Endothelial cell of umbilical vein (primary cell): ENCODE data around the gene OR2Z1. TPM values are rescaled to one million over a fixed set of nuclear protein-coding genes. Genes with fewer than 3 reads are reported as not detected.

ENCODE experiments used
- BruUV-seq: library from RNA; stranded (reverse); fragments of 400-500 nt; replicated peaks from 2 replicates; lab custom pipeline; 2021; lab: Mats Ljungman, UMichigan
- CTCF ChIA-PET: fragments of 300-600, 350-600 bp; sonication (Branson Sonifier 250); formaldehyde crosslinking; loops from one replicate; lab custom pipeline; 2021; ENCODE audit warnings: antibody characterized with exemption, inconsistent platforms; lab: Charles Lee
- POLR2A ChIA-PET: fragments of 300-600, 350-600 bp; sonication (Branson Sonifier 250); formaldehyde crosslinking; loops from one replicate; lab custom pipeline; 2021; ENCODE audit warnings: antibody characterized with exemption, inconsistent platforms; lab: Charles Lee
- DNase-seq: peaks from one replicate; pipeline ENCODE4 v3.0.0-alpha.2; 2011; ENCODE audit warnings: low read depth, low spot score
- FAIRE-seq: peaks from 2 replicates; lab custom pipeline; 2011; peaks lifted over from hg19 to GRCh38; lab: Jason Lieb, UNC
- H2AFZ ChIP-seq: 2 replicates; pipeline ENCODE4 v1.6.0; 2012; ENCODE audit warnings: low read depth, low read length, control low read depth, inconsistent platforms
- H3K27ac ChIP-seq: 2 replicates; pipeline ENCODE4 v1.5.1; 2011; ENCODE audit warnings: low read depth, mild to moderate bottlenecking, control low read depth, low read length, moderate library complexity; ENCODE audit not compliant: insufficient read depth
- H3K27me3 ChIP-seq, 2 experiments: 2 replicates each; pipeline versions ENCODE4 v1.6.0 to v1.6.1; 2011; ENCODE audit warnings: low read length in 2 of 2, mixed read lengths in 1 of 2; ENCODE audit not compliant: control insufficient read depth in 2 of 2, insufficient read depth in 2 of 2
- H3K36me3 ChIP-seq, 2 experiments: 2 replicates in 1 of 2; 3 replicates in 1 of 2; pipeline ENCODE4 v1.5.1; 2011; ENCODE audit warnings: low read length in 2 of 2, mild to moderate bottlenecking in 1 of 2, moderate library complexity in 1 of 2; ENCODE audit not compliant: control insufficient read depth in 2 of 2, insufficient read depth in 2 of 2; ENCODE audit errors: extremely low read depth in 1 of 2
- H3K4me1 ChIP-seq: 3 replicates; pipeline ENCODE4 v1.5.1; 2011; ENCODE audit warnings: mild to moderate bottlenecking, low read length; ENCODE audit not compliant: control insufficient read depth, insufficient read depth; ENCODE audit errors: extremely low read depth
- H3K4me2 ChIP-seq: 2 replicates; pipeline ENCODE4 v1.6.1; 2011; ENCODE audit warnings: low read length, control low read depth, mixed read lengths; ENCODE audit not compliant: insufficient read depth
- H3K4me3 ChIP-seq, 3 experiments: fragments of 200-600 bp in 1 of 3; sonication (generic), shearing (Covaris generic) in 1 of 3; replicated peaks in 1 of 3; 2 replicates each; pipeline ENCODE4 v1.5.1; 2011 to 2016; ENCODE audit warnings: control low read depth in 3 of 3, low read length in 3 of 3, mild to moderate bottlenecking in 2 of 3, inconsistent platforms in 1 of 3, low read depth in 1 of 3, moderate library complexity in 1 of 3; ENCODE audit not compliant: insufficient read depth in 1 of 3
- H3K79me2 ChIP-seq: 2 replicates; pipeline ENCODE4 v1.6.0; 2012; ENCODE audit warnings: low read length, inconsistent platforms; ENCODE audit not compliant: control insufficient read depth, insufficient read depth
- H3K9ac ChIP-seq: replicated peaks from 2 replicates; pipeline ENCODE3; 2011; ENCODE audit warnings: low read length, control low read depth; ENCODE audit not compliant: insufficient read depth; ENCODE audit errors: extremely low read depth
- H3K9me1 ChIP-seq: replicated peaks from 3 replicates; pipeline ENCODE4 v1.6.0; 2011; ENCODE audit warnings: mild to moderate bottlenecking, low read length; ENCODE audit not compliant: control insufficient read depth, insufficient read depth; ENCODE audit errors: extremely low read depth
- H3K9me3 ChIP-seq: replicated peaks from 2 replicates; pipeline ENCODE4 v1.5.1; 2012; ENCODE audit warnings: low read length, inconsistent platforms; ENCODE audit not compliant: control insufficient read depth, insufficient read depth
- H4K20me1 ChIP-seq: replicated peaks from 2 replicates; pipeline ENCODE3; 2011; ENCODE audit warnings: mild to moderate bottlenecking, low read length; ENCODE audit not compliant: control insufficient read depth, insufficient read depth; ENCODE audit errors: extremely low read depth
- CTCF ChIP-seq, 2 donors: IDR thresholded peaks; 1 replicate in 1 of 2; 2 replicates in 1 of 2; pipeline ENCODE4 v1.5.1; 2011; ENCODE audit warnings: low read length in 2 of 2, mild to moderate bottlenecking in 2 of 2, moderate library complexity in 2 of 2, control low read depth in 1 of 2, inconsistent platforms in 1 of 2, low read depth in 1 of 2; ENCODE audit not compliant: insufficient read depth in 1 of 2; ENCODE audit errors: extremely low read depth in 1 of 2
- EZH2 ChIP-seq: IDR thresholded peaks from 2 replicates; pipeline ENCODE4 v1.6.1; 2012; ENCODE audit warnings: borderline replicate concordance, low read depth, mild to moderate bottlenecking, moderate library complexity, low read length, inconsistent platforms; ENCODE audit not compliant: severe bottlenecking
- FOS ChIP-seq: IDR thresholded peaks from 2 replicates; pipeline ENCODE4 v1.6.1; 2011; ENCODE audit warnings: mild to moderate bottlenecking, low read length, moderate library complexity, borderline replicate concordance; ENCODE audit not compliant: insufficient read depth
- GATA2 ChIP-seq: IDR thresholded peaks from 2 replicates; pipeline ENCODE4 v1.7.0; 2011; ENCODE audit warnings: low read depth, mild to moderate bottlenecking, moderate library complexity, mixed read lengths, low read length; ENCODE audit not compliant: insufficient read length, insufficient read depth
- JUN ChIP-seq: IDR thresholded peaks from 2 replicates; pipeline ENCODE4 v1.6.1; 2011; ENCODE audit warnings: borderline replicate concordance, low read depth; ENCODE audit not compliant: insufficient read length, insufficient read depth
- MAX ChIP-seq: IDR thresholded peaks from 2 replicates; pipeline ENCODE4 v1.6.1; 2011; ENCODE audit not compliant: insufficient read depth, insufficient read length
- MYC ChIP-seq: IDR thresholded peaks from one replicate; pipeline ENCODE4 v1.6.1; 2011; ENCODE audit warnings: mild to moderate bottlenecking, low read depth, low read length
- POLR2A ChIP-seq: IDR thresholded peaks from 2 replicates; pipeline ENCODE4 v1.6.1; 2012; ENCODE audit warnings: low read depth, mild to moderate bottlenecking, control low read depth, low read length
- POLR2AphosphoS5 ChIP-seq: IDR thresholded peaks from 2 replicates; pipeline ENCODE4 v1.6.1; 2012; ENCODE audit warnings: low read depth, mild to moderate bottlenecking, control low read depth, low read length, moderate library complexity; ENCODE audit not compliant: insufficient read depth
- dilution Hi-C: fragments of 300-500 bp; cut with MboI; formaldehyde crosslinking; loops from one replicate; pipeline ENCODE4 v1.15.0; 2019; ENCODE audit warnings: low sequenced_read_pairs; ENCODE audit not compliant: extremely low pct_ligation_motif_present
- intact Hi-C: fragments of 100-400 bp; cut with micrococcal nuclease; formaldehyde crosslinking; loops from one replicate; pipeline ENCODE4 v1.10.0; 2022
- polyA plus RNA-seq, 4 experiments: library from polyadenylated mRNA; depleted of rRNA in 3 of 4; stranded (reverse) in 3 of 4; unstranded in 1 of 4; fragments of >200 nt; gene quantifications; 2 replicates each; pipeline versions ENCODE4 v1.2.1 to v1.2.3, GENCODE V29; 2011 to 2012; ENCODE audit warnings: missing spikeins in 1 of 4
- total RNA-seq: library from RNA; stranded (reverse); gene quantifications from 2 replicates; pipeline ENCODE4 v1.2.3, GENCODE V29; 2021

OR2Z1 gene
- total and polyA plus RNA-seq, 2 donors (not counting 3 experiments of a cell fraction or from before 2014, with no cell fraction given): not detected

- Histone ChIP-seq H3K4me1 (no peaks in the 10 kb centered on the region), H4K20me1 (no peaks in the 10 kb centered on the region), H2AFZ (no peak overlapping the region), H3K4me2 (no peak overlapping the region), H3K4me3 (no peak overlapping the region), H3K79me2 (no peaks in the 10 kb centered on the region), H3K27me3 (no peaks in the 10 kb centered on the region), H3K9me3 (no peaks in the 10 kb centered on the region), H3K9me1 (no peaks in the 10 kb centered on the region), H3K9ac (no peak overlapping the region), H3K27ac (no peak overlapping the region), H3K36me3 (no peaks in the 10 kb centered on the region)
- dilution Hi-C loops (no loop called here), intact Hi-C loops (no loop called here)
- CTCF ChIA-PET: no interaction called here
- POLR2A ChIA-PET: no interaction called here
- DNase-seq (no peak), FAIRE-seq (no peak)
- TF ChIP-seq EZH2: no peak
- TF ChIP-seq POLR2AphosphoS5: no peak
- no peak for TF ChIP-seq GATA2
- no peak for TF ChIP-seq POLR2A
- no peak for TF ChIP-seq FOS
- TF ChIP-seq MAX: no peak
- TF ChIP-seq JUN: no peak
- no peak for TF ChIP-seq CTCF (IDR thresholded peaks at IDR 0.05; ENCODE audit: extremely low read depth in 1 of 2, insufficient read depth in 1 of 2, low read depth in 1 of 2, low read length in 2 of 2)
- no peak for TF ChIP-seq MYC
- BruUV-seq: no TSS peak
Measured at GRCh38 chr19:8702350-8702749, 19.1 kb upstream of the OR2Z1 start.
